GM19463 (cell line): ENCODE data around the gene TEX35.

Experiments used
- ATAC-seq: cut with Tn5 transposase; IDR thresholded peaks from one replicate; pipeline ENCODE4 v1.9.1; 2021; ENCODE audit warnings: mild to moderate bottlenecking, moderate library complexity; ENCODE audit not compliant: unreplicated experiment

The TEX35 gene

GRCh38 chr1:178512566-178513277 lies at the start of gene TEX35:
Gene TEX35 (plus strand): TSS chr1:178513109. CDS start chr1:178513189, 80 bp downstream.
- no peak for ATAC-seq

GRCh38 chr1:178464141-178464540 lies 48.8 kb upstream of the TEX35 start:
- ATAC-seq: no peak

- ATAC-seq: no peak
These were observed 48.3 kb upstream of the TEX35 start for GRCh38 chr1:178464566-178464965.

- no peak for ATAC-seq
These were observed 47.9 kb upstream of the TEX35 start for GRCh38 chr1:178465011-178465410.

GRCh38 chr1:178467837-178468236 lies 45.1 kb upstream of the TEX35 start:
- ATAC-seq: no peak

GRCh38 chr1:178470411-178470960 lies 42.4 kb upstream of the TEX35 start:
- ATAC-seq: no peak

- no peak for ATAC-seq
These were observed 40.4 kb upstream of the TEX35 start for GRCh38 chr1:178472531-178472930.

GRCh38 chr1:178477373-178477772 lies 35.5 kb upstream of the TEX35 start:
- no peak for ATAC-seq

GRCh38 chr1:178477841-178478240 lies 35.1 kb upstream of the TEX35 start:
- no peak for ATAC-seq

GRCh38 chr1:178483251-178483957 lies 29.5 kb upstream of the TEX35 start:
- no peak for ATAC-seq

GRCh38 chr1:178484698-178485225 lies 28.1 kb upstream of the TEX35 start:
- ATAC-seq: no peak

- ATAC-seq: no peak
These were observed 27.3 kb upstream of the TEX35 start for GRCh38 chr1:178485541-178485981.

- ATAC-seq: no peak
These were observed 26.5 kb upstream of the TEX35 start for GRCh38 chr1:178486100-178487069.

- ATAC-seq: no peak
These were observed 25.8 kb upstream of the TEX35 start for GRCh38 chr1:178487070-178487615.

- ATAC-seq: no peak
These were observed 24.5 kb upstream of the TEX35 start for GRCh38 chr1:178488393-178488792.

GRCh38 chr1:178489399-178489798 lies 23.5 kb upstream of the TEX35 start:
- no peak for ATAC-seq

- ATAC-seq: no peak
These were observed 22.8 kb upstream of the TEX35 start for GRCh38 chr1:178490136-178490535.

- no peak for ATAC-seq
These were observed 21.9 kb upstream of the TEX35 start for GRCh38 chr1:178490967-178491366.

- no peak for ATAC-seq
These were observed 21.2 kb upstream of the TEX35 start for GRCh38 chr1:178491721-178492120.

- ATAC-seq: no peak
These were observed 20.6 kb upstream of the TEX35 start for GRCh38 chr1:178492341-178492740.
